ENCODE data around the gene SYT12. TPM values are rescaled to one million over a fixed set of nuclear protein-coding genes. Genes with fewer than 3 reads are reported as not detected.

SYT12 gene
- polyA plus RNA-seq, 1 of the 3 experiments (the other 2 are of a cell fraction) = 0.61 TPM

DNA sequence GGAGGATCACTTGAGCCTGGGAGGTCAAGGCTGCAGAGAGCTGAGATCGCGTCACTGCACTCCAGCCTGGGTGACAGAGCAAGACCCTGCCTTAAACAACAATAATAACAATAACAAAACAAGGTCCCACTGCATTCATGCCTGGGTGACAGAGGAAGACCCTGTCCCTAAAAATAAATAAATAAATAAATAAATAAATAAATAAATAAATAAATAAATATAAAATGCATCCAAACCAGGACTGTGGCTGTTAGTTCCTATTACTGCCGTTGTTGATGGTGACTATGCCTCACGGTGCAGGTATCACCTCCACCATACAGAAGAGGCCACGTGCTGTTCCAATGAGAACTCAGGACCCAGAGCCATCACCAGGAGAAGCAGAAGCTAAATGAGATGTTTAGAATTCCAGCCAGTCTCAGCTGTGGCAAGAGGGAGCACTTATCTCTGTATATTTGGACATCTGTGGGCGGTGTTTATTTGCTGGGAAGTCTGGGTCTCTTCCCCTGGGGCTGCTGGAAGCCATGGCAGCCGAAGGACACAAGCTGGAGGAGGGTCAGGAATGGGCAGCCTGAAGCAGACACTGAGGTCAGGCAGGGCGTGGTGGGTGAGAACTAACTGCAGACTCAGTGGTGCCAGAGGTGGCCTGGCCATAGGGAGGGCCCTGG is 26.2 kb upstream of the SYT12 start:
- Histone ChIP-seq H4K20me1 (ENCODE audit: insufficient read depth) (no peaks in the 10 kb centered on the region), H3K4me1 (ENCODE audit: control insufficient read depth in 1 of 2, insufficient read depth in 2 of 2, low read depth in 1 of 2, low read length in 1 of 2) (no peaks in the 10 kb centered on the region; a peak in 1 of 4 replicates), H3K9me2 (no peaks in the 10 kb centered on the region), H2AFZ (ENCODE audit: low read depth) (no peak overlapping the region), H3K79me2 (ENCODE audit: insufficient read depth) (no peaks in the 10 kb centered on the region), H3K36me3 (replicated peaks in 1 of 2; ENCODE audit: control insufficient read depth in 1 of 2, insufficient read depth in 2 of 2, low read length in 1 of 2) (no peaks in the 10 kb centered on the region), H3K4me3 (ENCODE audit: low read depth in 2 of 2, low read length in 1 of 2) (no peak overlapping the region), H3K9me3 (no peaks in the 10 kb centered on the region), H3K27ac (ENCODE audit: low read depth in 2 of 2, low read length in 1 of 2) (no peak overlapping the region), H3K9ac (no peak overlapping the region), H3F3A (replicated peaks; ENCODE audit: insufficient read depth) (no peaks in the 10 kb centered on the region), H3K4me2 (no peak overlapping the region), H3K27me3 (ENCODE audit: insufficient read depth) (no peaks in the 10 kb centered on the region)
- DNase-seq = no peak
- TF ChIP-seq NRF1 (IDR thresholded peaks at IDR 0.05; ENCODE audit: low read depth, low read length) (no peak), MEF2A (IDR thresholded peaks at IDR 0.05; ENCODE audit: borderline replicate concordance, low read depth) (no peak), RXRA (IDR thresholded peaks at IDR 0.05; ENCODE audit: borderline replicate concordance, low read depth) (no peak), TCF12 (IDR thresholded peaks at IDR 0.05) (no peak), NFIC (IDR thresholded peaks at IDR 0.05; ENCODE audit: borderline replicate concordance) (no peak), JUND (IDR thresholded peaks at IDR 0.05) (no peak), GATA2 (CRISPR knock-in tag; IDR thresholded peaks at IDR 0.05) (no peak), TEAD4 (IDR thresholded peaks at IDR 0.05; ENCODE audit: borderline replicate concordance, insufficient read depth) (no peak), EP300 (IDR thresholded peaks at IDR 0.05; ENCODE audit: borderline replicate concordance in 1 of 2, low read depth in 1 of 2, low read length in 1 of 2) (no peak), RCOR1 (IDR thresholded peaks at IDR 0.05; ENCODE audit: low read length) (no peak), FOSL2 (IDR thresholded peaks at IDR 0.05; ENCODE audit: borderline replicate concordance, low read depth) (no peak), TAF1 (IDR thresholded peaks at IDR 0.05; ENCODE audit: borderline replicate concordance, low read depth, low read length) (no peak), FOXJ3 (CRISPR knock-in tag; IDR thresholded peaks at IDR 0.05) (no peak), RFX5 (IDR thresholded peaks at IDR 0.05; ENCODE audit: low read length) (no peak)
- TF ChIP-seq, protein P1, sequence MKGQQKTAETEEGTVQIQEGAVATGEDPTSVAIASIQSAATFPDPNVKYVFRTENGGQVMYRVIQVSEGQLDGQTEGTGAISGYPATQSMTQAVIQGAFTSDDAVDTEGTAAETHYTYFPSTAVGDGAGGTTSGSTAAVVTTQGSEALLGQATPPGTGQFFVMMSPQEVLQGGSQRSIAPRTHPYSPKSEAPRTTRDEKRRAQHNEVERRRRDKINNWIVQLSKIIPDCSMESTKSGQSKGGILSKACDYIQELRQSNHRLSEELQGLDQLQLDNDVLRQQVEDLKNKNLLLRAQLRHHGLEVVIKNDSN (IDR thresholded peaks at IDR 0.05; ENCODE audit: borderline replicate concordance, low read depth) = no peak
- TF ChIP-seq, protein P2, sequence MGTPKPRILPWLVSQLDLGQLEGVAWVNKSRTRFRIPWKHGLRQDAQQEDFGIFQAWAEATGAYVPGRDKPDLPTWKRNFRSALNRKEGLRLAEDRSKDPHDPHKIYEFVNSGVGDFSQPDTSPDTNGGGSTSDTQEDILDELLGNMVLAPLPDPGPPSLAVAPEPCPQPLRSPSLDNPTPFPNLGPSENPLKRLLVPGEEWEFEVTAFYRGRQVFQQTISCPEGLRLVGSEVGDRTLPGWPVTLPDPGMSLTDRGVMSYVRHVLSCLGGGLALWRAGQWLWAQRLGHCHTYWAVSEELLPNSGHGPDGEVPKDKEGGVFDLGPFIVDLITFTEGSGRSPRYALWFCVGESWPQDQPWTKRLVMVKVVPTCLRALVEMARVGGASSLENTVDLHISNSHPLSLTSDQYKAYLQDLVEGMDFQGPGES (IDR thresholded peaks at IDR 0.05; ENCODE audit: low read depth, low read length) = no peak
- TF ChIP-seq, protein P3, sequence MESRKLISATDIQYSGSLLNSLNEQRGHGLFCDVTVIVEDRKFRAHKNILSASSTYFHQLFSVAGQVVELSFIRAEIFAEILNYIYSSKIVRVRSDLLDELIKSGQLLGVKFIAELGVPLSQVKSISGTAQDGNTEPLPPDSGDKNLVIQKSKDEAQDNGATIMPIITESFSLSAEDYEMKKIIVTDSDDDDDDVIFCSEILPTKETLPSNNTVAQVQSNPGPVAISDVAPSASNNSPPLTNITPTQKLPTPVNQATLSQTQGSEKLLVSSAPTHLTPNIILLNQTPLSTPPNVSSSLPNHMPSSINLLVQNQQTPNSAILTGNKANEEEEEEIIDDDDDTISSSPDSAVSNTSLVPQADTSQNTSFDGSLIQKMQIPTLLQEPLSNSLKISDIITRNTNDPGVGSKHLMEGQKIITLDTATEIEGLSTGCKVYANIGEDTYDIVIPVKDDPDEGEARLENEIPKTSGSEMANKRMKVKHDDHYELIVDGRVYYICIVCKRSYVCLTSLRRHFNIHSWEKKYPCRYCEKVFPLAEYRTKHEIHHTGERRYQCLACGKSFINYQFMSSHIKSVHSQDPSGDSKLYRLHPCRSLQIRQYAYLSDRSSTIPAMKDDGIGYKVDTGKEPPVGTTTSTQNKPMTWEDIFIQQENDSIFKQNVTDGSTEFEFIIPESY (IDR thresholded peaks at IDR 0.05; ENCODE audit: borderline replicate concordance, low read depth) = no peak
- TF ChIP-seq, protein P4, sequence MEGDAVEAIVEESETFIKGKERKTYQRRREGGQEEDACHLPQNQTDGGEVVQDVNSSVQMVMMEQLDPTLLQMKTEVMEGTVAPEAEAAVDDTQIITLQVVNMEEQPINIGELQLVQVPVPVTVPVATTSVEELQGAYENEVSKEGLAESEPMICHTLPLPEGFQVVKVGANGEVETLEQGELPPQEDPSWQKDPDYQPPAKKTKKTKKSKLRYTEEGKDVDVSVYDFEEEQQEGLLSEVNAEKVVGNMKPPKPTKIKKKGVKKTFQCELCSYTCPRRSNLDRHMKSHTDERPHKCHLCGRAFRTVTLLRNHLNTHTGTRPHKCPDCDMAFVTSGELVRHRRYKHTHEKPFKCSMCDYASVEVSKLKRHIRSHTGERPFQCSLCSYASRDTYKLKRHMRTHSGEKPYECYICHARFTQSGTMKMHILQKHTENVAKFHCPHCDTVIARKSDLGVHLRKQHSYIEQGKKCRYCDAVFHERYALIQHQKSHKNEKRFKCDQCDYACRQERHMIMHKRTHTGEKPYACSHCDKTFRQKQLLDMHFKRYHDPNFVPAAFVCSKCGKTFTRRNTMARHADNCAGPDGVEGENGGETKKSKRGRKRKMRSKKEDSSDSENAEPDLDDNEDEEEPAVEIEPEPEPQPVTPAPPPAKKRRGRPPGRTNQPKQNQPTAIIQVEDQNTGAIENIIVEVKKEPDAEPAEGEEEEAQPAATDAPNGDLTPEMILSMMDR (IDR thresholded peaks at IDR 0.05) = no peak
- 73% methylated on average over 7 of the region's 8 CpGs for whole genome bisulfite sequencing (ENCODE audit: low lambda C conversion rate)
- ChIA-PET POLR2A (interaction anchor here (1.0 kb wide), 1 partner anchor 41 kb away, joined by 3 read pairs; no protein-coding TSS in a partner anchor), CTCF (interaction anchor here (1.8 to 1.9 kb wide), 2 partner anchors 9 to 21 kb away, joined by 5 to 7 read pairs; no protein-coding TSS in a partner anchor)
